ENCODE results near the gene SLC23A1.
"Not testable (repeated sequence)": the region's sequence is repeated elsewhere in the genome, so short reads cannot be mapped to it uniquely, and the experiment has no call there.

Gene SLC23A1

GRCh38 chr5:139369181-139369580, 13.9 kb downstream of the SLC23A1 start:
- DNase-seq (ENCODE audit: low read depth) = no peak

- peak; percentile 40 for DNase-seq (ENCODE audit: low read depth)
Measured at GRCh38 chr5:139368613-139369012, 14.5 kb downstream of the SLC23A1 start.

GRCh38 chr5:139364466-139364865, 18.6 kb downstream of the SLC23A1 start:
- no peak for DNase-seq (ENCODE audit: low read depth)

GRCh38 chr5:139363937-139364336, 19.2 kb downstream of the SLC23A1 start:
- DNase-seq (ENCODE audit: low read depth) = no peak

GRCh38 chr5:139361835-139362429, 21.2 kb downstream of the SLC23A1 start:
- no peak for DNase-seq (ENCODE audit: low read depth)

GRCh38 chr5:139360384-139360783, 22.7 kb downstream of the SLC23A1 start:
- no peak for DNase-seq (ENCODE audit: low read depth)

GRCh38 chr5:139358064-139358463, 25.0 kb downstream of the SLC23A1 start:
- no peak for DNase-seq (ENCODE audit: low read depth)

GRCh38 chr5:139355900-139356299, 27.2 kb downstream of the SLC23A1 start:
- DNase-seq (ENCODE audit: low read depth) = not testable (repeated sequence)

GRCh38 chr5:139354186-139354585, 28.9 kb downstream of the SLC23A1 start:
- no peak for DNase-seq (ENCODE audit: low read depth)

- not testable (repeated sequence) for DNase-seq (ENCODE audit: low read depth)
Measured at GRCh38 chr5:139347863-139348262, 35.2 kb downstream of the SLC23A1 start.

- not testable (repeated sequence) for DNase-seq (ENCODE audit: low read depth)
Measured at GRCh38 chr5:139345442-139345841, 37.7 kb downstream of the SLC23A1 start.

GRCh38 chr5:139344177-139344576, 38.9 kb downstream of the SLC23A1 start:
- DNase-seq (ENCODE audit: low read depth) = no peak

- no peak for DNase-seq (ENCODE audit: low read depth)
Measured at GRCh38 chr5:139343476-139343875, 39.6 kb downstream of the SLC23A1 start.

- DNase-seq (ENCODE audit: low read depth) = no peak
Measured at GRCh38 chr5:139342423-139342723, 40.7 kb downstream of the SLC23A1 start.

GRCh38 chr5:139341689-139342422, 41.2 kb downstream of the SLC23A1 start, which contains the start of gene PAIP2:
Gene PAIP2 (plus strand): TSS chr5:139341854. CDS start chr5:139363785, 21,931 bp downstream.
- peak; percentile 98 for DNase-seq (ENCODE audit: low read depth)

- no peak for DNase-seq (ENCODE audit: low read depth)
Measured at GRCh38 chr5:139341187-139341688, 41.9 kb downstream of the SLC23A1 start.

GRCh38 chr5:139340051-139340450, 43.0 kb downstream of the SLC23A1 start:
- no peak for DNase-seq (ENCODE audit: low read depth)

GRCh38 chr5:139335811-139336210, 47.3 kb downstream of the SLC23A1 start:
- DNase-seq (ENCODE audit: low read depth) = peak; percentile 31
